WTC11 (cell line): ENCODE data around the gene TMEM217. TPM values are rescaled to one million over a fixed set of nuclear protein-coding genes. Genes with fewer than 3 reads are reported as not detected.

Experiments used
- ATAC-seq: fragments of 200-7000 bp; cut with Tn5 transposase; 2 replicates; pipeline ENCODE4 v1.10.0; 2021; ENCODE audit warnings: mild to moderate bottlenecking, moderate library complexity
- CTCF ChIA-PET: fragments of 300-600 bp; sonication (Branson Sonifier 250); formaldehyde crosslinking; loops from one replicate; lab custom pipeline; 2021; ENCODE audit warnings: antibody characterized with exemption; lab: Charles Lee
- POLR2A ChIA-PET: fragments of 350-600 bp; sonication (Branson Sonifier 250); formaldehyde crosslinking; loops from one replicate; lab custom pipeline; 2021; ENCODE audit warnings: antibody characterized with exemption; lab: Charles Lee
- DNase-seq: peaks from one replicate; pipeline ENCODE4 v3.0.0; 2021; ENCODE audit warnings: low spot score
- H3K27ac Mint-ChIP-seq: 2 replicates; pipeline ENCODE4 v1.8.0; 2021; ENCODE audit warnings: mixed read lengths
- H3K27me3 Mint-ChIP-seq: 2 replicates; pipeline ENCODE4 v1.8.0; 2021; ENCODE audit warnings: low read depth, mild to moderate bottlenecking, moderate library complexity, mixed read lengths
- H3K36me3 Mint-ChIP-seq: 2 replicates; pipeline ENCODE4 v1.8.0; 2021; ENCODE audit warnings: mixed read lengths
- H3K4me1 Mint-ChIP-seq: 2 replicates; pipeline ENCODE4 v1.8.0; 2022; ENCODE audit warnings: mixed read lengths
- H3K4me3 Mint-ChIP-seq: 2 replicates; pipeline ENCODE4 v1.8.0; 2021; ENCODE audit warnings: mild to moderate bottlenecking, moderate library complexity, mixed read lengths
- H3K9me3 Mint-ChIP-seq: 2 replicates; pipeline ENCODE4 v1.8.0; 2021; ENCODE audit warnings: mixed read lengths
- CREM ChIP-seq: sonication (generic); formaldehyde crosslinking; IDR thresholded peaks from 2 replicates; pipeline ENCODE4 v1.8.1; 2022; ENCODE audit warnings: mild to moderate bottlenecking, missing genetic modification reagents, moderate library complexity
- ELF4 ChIP-seq: sonication (generic); formaldehyde crosslinking; IDR thresholded peaks from 2 replicates; pipeline ENCODE4 v1.8.1; 2022; ENCODE audit warnings: low read depth, mild to moderate bottlenecking, moderate library complexity, missing genetic modification reagents
- ESRRA ChIP-seq: sonication (generic); formaldehyde crosslinking; IDR thresholded peaks from 2 replicates; pipeline ENCODE4 v1.8.1; 2022; ENCODE audit warnings: mild to moderate bottlenecking, missing genetic modification reagents, borderline replicate concordance
- FOXK1 ChIP-seq: sonication (generic); formaldehyde crosslinking; IDR thresholded peaks from 2 replicates; pipeline ENCODE4 v1.8.0; 2022; ENCODE audit warnings: mild to moderate bottlenecking, moderate library complexity, missing genetic modification reagents
- GABPB1 ChIP-seq: sonication (generic); formaldehyde crosslinking; IDR thresholded peaks from 2 replicates; pipeline ENCODE4 v1.8.1; 2023; ENCODE audit warnings: mild to moderate bottlenecking, missing genetic modification reagents
- MXD4 ChIP-seq: fragments of 250-450 bp; sonication (Bioruptor Pico); IDR thresholded peaks from 2 replicates; pipeline ENCODE4 v1.8.0; 2021; ENCODE audit warnings: mild to moderate bottlenecking, moderate library complexity, borderline replicate concordance
- OVOL2 ChIP-seq: fragments of 250-450 bp; sonication (Bioruptor Pico); IDR thresholded peaks from 2 replicates; pipeline ENCODE4 v1.9.0; 2021; ENCODE audit warnings: mild to moderate bottlenecking, borderline replicate concordance
- PRRX2 ChIP-seq: fragments of 250-450 bp; sonication (Bioruptor Pico); IDR thresholded peaks from 2 replicates; pipeline ENCODE4 v1.8.0; 2021; ENCODE audit warnings: mild to moderate bottlenecking
- RELA ChIP-seq: sonication (generic); formaldehyde crosslinking; IDR thresholded peaks from 2 replicates; pipeline ENCODE4 v1.8.1; 2022; ENCODE audit warnings: missing genetic modification reagents, mild to moderate bottlenecking, borderline replicate concordance
- RORB ChIP-seq: fragments of 250-450 bp; sonication (Bioruptor Pico); IDR thresholded peaks from 2 replicates; pipeline ENCODE4 v1.9.0; 2021; ENCODE audit warnings: mild to moderate bottlenecking
- SOX15 ChIP-seq: fragments of 250-450 bp; sonication (Bioruptor Pico); IDR thresholded peaks from 2 replicates; pipeline ENCODE4 v1.9.0; 2021; ENCODE audit warnings: mild to moderate bottlenecking
- SP1 ChIP-seq: sonication (generic); formaldehyde crosslinking; conservative IDR thresholded peaks from 2 replicates; pipeline ENCODE4 v1.8.1; 2022; ENCODE audit warnings: missing genetic modification reagents
- ZNF138 ChIP-seq: sonication (generic); formaldehyde crosslinking; conservative IDR thresholded peaks from 2 replicates; pipeline ENCODE4 v1.8.1; 2022; ENCODE audit warnings: mild to moderate bottlenecking, moderate library complexity, missing genetic modification reagents
- ZNF317 ChIP-seq: sonication (generic); formaldehyde crosslinking; IDR thresholded peaks from 2 replicates; pipeline ENCODE4 v1.8.1; 2023; ENCODE audit warnings: low read depth, mild to moderate bottlenecking, moderate library complexity, missing genetic modification reagents, borderline replicate concordance
- ZNF396 ChIP-seq: fragments of 250-450 bp; sonication (Bioruptor Pico); IDR thresholded peaks from 2 replicates; pipeline ENCODE4 v1.8.0; 2021; ENCODE audit warnings: mild to moderate bottlenecking, moderate library complexity, borderline replicate concordance
- ZNF671 ChIP-seq: fragments of 250-450 bp; sonication (Bioruptor Pico); IDR thresholded peaks from 2 replicates; pipeline ENCODE4 v1.8.0; 2021; ENCODE audit warnings: mild to moderate bottlenecking
- total RNA-seq: library from RNA; stranded (reverse); gene quantifications from 3 replicates; pipeline ENCODE4 v1.2.3, GENCODE V29; 2021
- TF ChIP-seq, protein P1 (sequence below): sonication (generic); formaldehyde crosslinking; IDR thresholded peaks from 2 replicates; pipeline ENCODE4 v1.8.0; 2022; ENCODE audit warnings: mild to moderate bottlenecking, missing genetic modification reagents
- TF ChIP-seq, protein P2 (sequence below): sonication (generic); formaldehyde crosslinking; IDR thresholded peaks from 2 replicates; pipeline ENCODE4 v1.8.1; 2023; ENCODE audit warnings: mild to moderate bottlenecking, moderate library complexity, missing genetic modification reagents
- TF ChIP-seq, protein P3 (sequence below): sonication (generic); formaldehyde crosslinking; conservative IDR thresholded peaks from 2 replicates; pipeline ENCODE4 v1.8.1; 2023; ENCODE audit warnings: mild to moderate bottlenecking, low read depth, missing genetic modification reagents, moderate library complexity
- TF ChIP-seq, protein P4 (sequence below): sonication (generic); formaldehyde crosslinking; IDR thresholded peaks from 2 replicates; pipeline ENCODE4 v1.8.0; 2022; ENCODE audit warnings: mild to moderate bottlenecking, missing genetic modification reagents
- TF ChIP-seq, protein P5 (sequence below): fragments of 250-450 bp; sonication (Bioruptor Pico); IDR thresholded peaks from 2 replicates; pipeline ENCODE4 v2.1.2; 2022; ENCODE audit warnings: mild to moderate bottlenecking, moderate library complexity
- TF ChIP-seq, protein P6 (sequence below): fragments of 250-450 bp; sonication (Bioruptor Pico); IDR thresholded peaks from 2 replicates; pipeline ENCODE4 v1.8.0; 2021; ENCODE audit warnings: mild to moderate bottlenecking
- TF ChIP-seq, protein P7 (sequence below): sonication (generic); formaldehyde crosslinking; IDR thresholded peaks from 2 replicates; pipeline ENCODE4 v1.8.1; 2022; ENCODE audit warnings: mild to moderate bottlenecking, moderate library complexity, missing genetic modification reagents

TMEM217 gene
- total RNA-seq, 1 experiment from 2014 or later, result 0.61 TPM

DNA sequence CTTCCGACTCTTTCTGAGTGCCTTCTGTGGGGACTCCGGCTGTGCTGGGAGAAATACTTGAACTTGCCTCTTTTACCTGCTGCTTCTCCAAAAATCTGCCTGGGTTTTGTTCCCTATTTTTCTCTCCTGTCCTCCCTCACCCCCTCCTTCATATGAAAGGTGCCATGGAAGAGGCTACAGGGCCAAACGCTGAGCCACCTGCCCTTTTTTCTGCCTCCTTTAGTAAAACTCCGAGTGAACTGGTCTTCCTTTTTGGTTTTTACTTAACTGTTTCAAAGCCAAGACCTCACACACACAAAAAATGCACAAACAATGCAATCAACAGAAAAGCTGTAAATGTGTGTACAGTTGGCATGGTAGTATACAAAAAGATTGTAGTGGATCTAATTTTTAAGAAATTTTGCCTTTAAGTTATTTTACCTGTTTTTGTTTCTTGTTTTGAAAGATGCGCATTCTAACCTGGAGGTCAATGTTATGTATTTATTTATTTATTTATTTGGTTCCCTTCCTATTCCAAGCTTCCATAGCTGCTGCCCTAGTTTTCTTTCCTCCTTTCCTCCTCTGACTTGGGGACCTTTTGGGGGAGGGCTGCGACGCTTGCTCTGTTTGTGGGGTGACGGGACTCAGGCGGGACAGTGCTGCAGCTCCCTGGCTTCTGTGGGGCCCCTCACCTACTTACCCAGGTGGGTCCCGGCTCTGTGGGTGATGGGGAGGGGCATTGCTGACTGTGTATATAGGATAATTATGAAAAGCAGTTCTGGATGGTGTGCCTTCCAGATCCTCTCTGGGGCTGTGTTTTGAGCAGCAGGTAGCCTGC, 83.2 kb downstream of the TMEM217 start:
- ChIA-PET CTCF (interaction anchor here (1.3 kb wide), 1 partner anchor 123 kb away, joined by 3 read pairs; no protein-coding TSS in a partner anchor), POLR2A (no interaction called here)
- H3K36me3 Mint-ChIP-seq, result peaks cover 47% of the 10 kb centered on the region
- ATAC-seq, result no peak
- DNase-seq, result no peak
- H3K27me3 Mint-ChIP-seq, result no peaks in the 10 kb centered on the region
- TF ChIP-seq ESRRA (CRISPR knock-in tag) (no peak), ELF4 (no peak), ZNF671 (CRISPR knock-in tag) (no peak), RORB (no peak), ZNF396 (CRISPR knock-in tag) (no peak), SP1 (no peak), SOX15 (no peak), GABPB1 (CRISPR knock-in tag) (no peak), MXD4 (no peak), ZNF317 (CRISPR knock-in tag) (no peak)
- TF ChIP-seq, protein P1, sequence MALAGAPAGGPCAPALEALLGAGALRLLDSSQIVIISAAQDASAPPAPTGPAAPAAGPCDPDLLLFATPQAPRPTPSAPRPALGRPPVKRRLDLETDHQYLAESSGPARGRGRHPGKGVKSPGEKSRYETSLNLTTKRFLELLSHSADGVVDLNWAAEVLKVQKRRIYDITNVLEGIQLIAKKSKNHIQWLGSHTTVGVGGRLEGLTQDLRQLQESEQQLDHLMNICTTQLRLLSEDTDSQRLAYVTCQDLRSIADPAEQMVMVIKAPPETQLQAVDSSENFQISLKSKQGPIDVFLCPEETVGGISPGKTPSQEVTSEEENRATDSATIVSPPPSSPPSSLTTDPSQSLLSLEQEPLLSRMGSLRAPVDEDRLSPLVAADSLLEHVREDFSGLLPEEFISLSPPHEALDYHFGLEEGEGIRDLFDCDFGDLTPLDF (CRISPR knock-in tag), result no peak
- TF ChIP-seq, protein P2, sequence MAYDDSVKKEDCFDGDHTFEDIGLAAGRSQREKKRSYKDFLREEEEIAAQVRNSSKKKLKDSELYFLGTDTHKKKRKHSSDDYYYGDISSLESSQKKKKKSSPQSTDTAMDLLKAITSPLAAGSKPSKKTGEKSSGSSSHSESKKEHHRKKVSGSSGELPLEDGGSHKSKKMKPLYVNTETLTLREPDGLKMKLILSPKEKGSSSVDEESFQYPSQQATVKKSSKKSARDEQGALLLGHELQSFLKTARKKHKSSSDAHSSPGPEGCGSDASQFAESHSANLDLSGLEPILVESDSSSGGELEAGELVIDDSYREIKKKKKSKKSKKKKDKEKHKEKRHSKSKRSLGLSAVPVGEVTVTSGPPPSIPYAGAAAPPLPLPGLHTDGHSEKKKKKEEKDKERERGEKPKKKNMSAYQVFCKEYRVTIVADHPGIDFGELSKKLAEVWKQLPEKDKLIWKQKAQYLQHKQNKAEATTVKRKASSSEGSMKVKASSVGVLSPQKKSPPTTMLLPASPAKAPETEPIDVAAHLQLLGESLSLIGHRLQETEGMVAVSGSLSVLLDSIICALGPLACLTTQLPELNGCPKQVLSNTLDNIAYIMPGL, result no peak
- no peaks in the 10 kb centered on the region for H3K9me3 Mint-ChIP-seq
- H3K4me3 Mint-ChIP-seq, result peak overlapping the region; percentile 30; the same call in 1 of the 2 replicates
- peaks cover 32% of the 10 kb centered on the region for H3K4me1 Mint-ChIP-seq
- H3K27ac Mint-ChIP-seq, result peak overlapping the region; percentile 58

DNA sequence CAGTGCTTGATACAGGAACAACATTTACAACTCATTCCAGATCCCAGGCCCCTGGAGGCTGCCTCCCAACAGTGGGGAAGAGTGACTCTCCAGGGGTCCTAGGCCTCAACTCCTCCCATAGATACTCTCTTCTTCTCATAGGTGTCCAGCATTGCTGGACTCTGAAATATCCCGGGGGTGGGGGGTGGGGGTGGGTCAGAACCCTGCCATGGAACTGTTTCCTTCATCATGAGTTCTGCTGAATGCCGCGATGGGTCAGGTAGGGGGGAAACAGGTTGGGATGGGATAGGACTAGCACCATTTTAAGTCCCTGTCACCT, 83.8 kb downstream of the TMEM217 start:
- no peak for ATAC-seq
- no peak for DNase-seq
- Mint-ChIP-seq H3K27ac (peak overlapping the region; percentile 85), H3K9me3 (no peaks in the 10 kb centered on the region), H3K36me3 (peaks cover 47% of the 10 kb centered on the region), H3K4me1 (peaks cover 32% of the 10 kb centered on the region), H3K4me3 (peak overlapping the region; percentile 46; the same call in 1 of the 2 replicates), H3K27me3 (no peaks in the 10 kb centered on the region)
- ChIA-PET CTCF (no interaction called here), POLR2A (no interaction called here)
- TF ChIP-seq ZNF317 (CRISPR knock-in tag), result no peak
- TF ChIP-seq CREM (CRISPR knock-in tag), result no peak
- TF ChIP-seq FOXK1 (CRISPR knock-in tag), result no peak
- TF ChIP-seq, protein P3, sequence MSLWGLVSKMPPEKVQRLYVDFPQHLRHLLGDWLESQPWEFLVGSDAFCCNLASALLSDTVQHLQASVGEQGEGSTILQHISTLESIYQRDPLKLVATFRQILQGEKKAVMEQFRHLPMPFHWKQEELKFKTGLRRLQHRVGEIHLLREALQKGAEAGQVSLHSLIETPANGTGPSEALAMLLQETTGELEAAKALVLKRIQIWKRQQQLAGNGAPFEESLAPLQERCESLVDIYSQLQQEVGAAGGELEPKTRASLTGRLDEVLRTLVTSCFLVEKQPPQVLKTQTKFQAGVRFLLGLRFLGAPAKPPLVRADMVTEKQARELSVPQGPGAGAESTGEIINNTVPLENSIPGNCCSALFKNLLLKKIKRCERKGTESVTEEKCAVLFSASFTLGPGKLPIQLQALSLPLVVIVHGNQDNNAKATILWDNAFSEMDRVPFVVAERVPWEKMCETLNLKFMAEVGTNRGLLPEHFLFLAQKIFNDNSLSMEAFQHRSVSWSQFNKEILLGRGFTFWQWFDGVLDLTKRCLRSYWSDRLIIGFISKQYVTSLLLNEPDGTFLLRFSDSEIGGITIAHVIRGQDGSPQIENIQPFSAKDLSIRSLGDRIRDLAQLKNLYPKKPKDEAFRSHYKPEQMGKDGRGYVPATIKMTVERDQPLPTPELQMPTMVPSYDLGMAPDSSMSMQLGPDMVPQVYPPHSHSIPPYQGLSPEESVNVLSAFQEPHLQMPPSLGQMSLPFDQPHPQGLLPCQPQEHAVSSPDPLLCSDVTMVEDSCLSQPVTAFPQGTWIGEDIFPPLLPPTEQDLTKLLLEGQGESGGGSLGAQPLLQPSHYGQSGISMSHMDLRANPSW (CRISPR knock-in tag), result no peak
- TF ChIP-seq, protein P1 (CRISPR knock-in tag), result no peak
- TF ChIP-seq, protein P4, sequence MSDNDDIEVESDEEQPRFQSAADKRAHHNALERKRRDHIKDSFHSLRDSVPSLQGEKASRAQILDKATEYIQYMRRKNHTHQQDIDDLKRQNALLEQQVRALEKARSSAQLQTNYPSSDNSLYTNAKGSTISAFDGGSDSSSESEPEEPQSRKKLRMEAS (CRISPR knock-in tag), result no peak
- TF ChIP-seq OVOL2 (CRISPR knock-in tag), result no peak
- TF ChIP-seq, protein P5, sequence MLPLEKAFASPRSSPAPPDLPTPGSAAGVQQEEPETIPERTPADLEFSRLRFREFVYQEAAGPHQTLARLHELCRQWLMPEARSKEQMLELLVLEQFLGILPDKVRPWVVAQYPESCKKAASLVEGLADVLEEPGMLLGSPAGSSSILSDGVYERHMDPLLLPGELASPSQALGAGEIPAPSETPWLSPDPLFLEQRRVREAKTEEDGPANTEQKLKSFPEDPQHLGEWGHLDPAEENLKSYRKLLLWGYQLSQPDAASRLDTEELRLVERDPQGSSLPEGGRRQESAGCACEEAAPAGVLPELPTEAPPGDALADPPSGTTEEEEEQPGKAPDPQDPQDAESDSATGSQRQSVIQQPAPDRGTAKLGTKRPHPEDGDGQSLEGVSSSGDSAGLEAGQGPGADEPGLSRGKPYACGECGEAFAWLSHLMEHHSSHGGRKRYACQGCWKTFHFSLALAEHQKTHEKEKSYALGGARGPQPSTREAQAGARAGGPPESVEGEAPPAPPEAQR, result no peak
- TF ChIP-seq, protein P6, sequence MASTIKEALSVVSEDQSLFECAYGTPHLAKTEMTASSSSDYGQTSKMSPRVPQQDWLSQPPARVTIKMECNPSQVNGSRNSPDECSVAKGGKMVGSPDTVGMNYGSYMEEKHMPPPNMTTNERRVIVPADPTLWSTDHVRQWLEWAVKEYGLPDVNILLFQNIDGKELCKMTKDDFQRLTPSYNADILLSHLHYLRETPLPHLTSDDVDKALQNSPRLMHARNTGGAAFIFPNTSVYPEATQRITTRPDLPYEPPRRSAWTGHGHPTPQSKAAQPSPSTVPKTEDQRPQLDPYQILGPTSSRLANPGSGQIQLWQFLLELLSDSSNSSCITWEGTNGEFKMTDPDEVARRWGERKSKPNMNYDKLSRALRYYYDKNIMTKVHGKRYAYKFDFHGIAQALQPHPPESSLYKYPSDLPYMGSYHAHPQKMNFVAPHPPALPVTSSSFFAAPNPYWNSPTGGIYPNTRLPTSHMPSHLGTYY, result no peak
- TF ChIP-seq, protein P7, sequence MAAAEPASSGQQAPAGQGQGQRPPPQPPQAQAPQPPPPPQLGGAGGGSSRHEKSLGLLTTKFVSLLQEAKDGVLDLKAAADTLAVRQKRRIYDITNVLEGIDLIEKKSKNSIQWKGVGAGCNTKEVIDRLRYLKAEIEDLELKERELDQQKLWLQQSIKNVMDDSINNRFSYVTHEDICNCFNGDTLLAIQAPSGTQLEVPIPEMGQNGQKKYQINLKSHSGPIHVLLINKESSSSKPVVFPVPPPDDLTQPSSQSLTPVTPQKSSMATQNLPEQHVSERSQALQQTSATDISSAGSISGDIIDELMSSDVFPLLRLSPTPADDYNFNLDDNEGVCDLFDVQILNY, result no peak
- no peak for TF ChIP-seq RELA (CRISPR knock-in tag)
- no peak for TF ChIP-seq PRRX2 (CRISPR knock-in tag)
- TF ChIP-seq ZNF138 (CRISPR knock-in tag), result no peak
